A549 (cell line): ENCODE data around the gene KCNJ10. TPM values are rescaled to one million over a fixed set of nuclear protein-coding genes. Genes with fewer than 3 reads are reported as not detected.
A peak's percentile ranks its signal among the peaks of the same experiment; 100 is the strongest.

Source experiments
- ATAC-seq, 2 experiments: fragments of 200-7000 bp in 1 of 2; fragments of >200 bp in 1 of 2; cut with Nextera tagmentation in 1 of 2; cut with Tn5 transposase in 1 of 2; 3 replicates each; pipeline versions ENCODE4 v1.8.0 to v1.9.1; 2018 to 2020; ENCODE audit warnings: mild to moderate bottlenecking in 1 of 2, moderate library complexity in 1 of 2
- CTCF ChIA-PET: fragments of 300-600 bp; sonication (Branson Sonifier 250); formaldehyde crosslinking; extraction: SDS; loops from one replicate; lab custom pipeline; 2021; ENCODE audit warnings: antibody characterized with exemption, inconsistent platforms; lab: Yijun Ruan, JAX
- POLR2A ChIA-PET: fragments of 350-600 bp; formaldehyde crosslinking; extraction: SDS; loops from one replicate; lab custom pipeline; 2021; ENCODE audit warnings: antibody characterized with exemption, inconsistent platforms; lab: Yijun Ruan, JAX
- DNase-seq, 2 experiments: peaks; one replicate each; pipeline versions ENCODE4 v3.0.0 to v3.0.0-alpha.2; 2011 to 2016; ENCODE audit warnings: low read depth in 1 of 2, low spot score in 1 of 2
- FAIRE-seq: peaks from 2 replicates; lab custom pipeline; 2011; peaks lifted over from hg19 to GRCh38; lab: Jason Lieb, UNC
- H3K27ac ChIP-seq, 2 experiments: fragments of >200 bp; sonication (Bioruptor Twin); formaldehyde crosslinking; 3 replicates each; pipeline ENCODE4 v1.5.1; 2016 to 2017
- H3K4me1 ChIP-seq: fragments of >200 bp; sonication (Bioruptor Twin); formaldehyde crosslinking; 3 replicates; pipeline ENCODE4 v1.6.1; 2016
- H3K4me2 ChIP-seq: fragments of >200 bp; sonication (Bioruptor Twin); formaldehyde crosslinking; 3 replicates; pipeline ENCODE4 v1.6.1; 2016
- H3K4me3 ChIP-seq: fragments of >200 bp; sonication (Bioruptor Twin); formaldehyde crosslinking; 3 replicates; pipeline ENCODE4 v1.5.1; 2016
- H3K9me3 ChIP-seq: fragments of >200 bp; sonication (Bioruptor Twin); formaldehyde crosslinking; 3 replicates; pipeline ENCODE4 v1.6.1; 2016
- BCL3 ChIP-seq: fragments of >200 bp; sonication (Bioruptor Twin); formaldehyde crosslinking; IDR thresholded peaks from 3 replicates; pipeline ENCODE4 v1.6.1; 2016
- EHF ChIP-seq: fragments of 250-450 bp; sonication (Bioruptor Pico); IDR thresholded peaks from 2 replicates; pipeline ENCODE4 v1.5.0; 2020; ENCODE audit warnings: mild to moderate bottlenecking
- GATA3 ChIP-seq: IDR thresholded peaks from 2 replicates; pipeline ENCODE4 v1.6.1; 2012; ENCODE audit warnings: borderline replicate concordance
- HOXB5 ChIP-seq: fragments of 250-450 bp; sonication (Bioruptor Pico); IDR thresholded peaks from 2 replicates; pipeline ENCODE4 v1.5.0; 2020; ENCODE audit warnings: mild to moderate bottlenecking, moderate library complexity
- JUN ChIP-seq, 2 experiments: fragments of >200 bp; sonication (Bioruptor Twin); formaldehyde crosslinking; IDR thresholded peaks; 2 replicates in 1 of 2; 3 replicates in 1 of 2; pipeline ENCODE4 v1.6.1; 2016 to 2017
- KDM1A ChIP-seq: fragments of 200-600 bp; sonication (generic); IDR thresholded peaks from 2 replicates; pipeline ENCODE4 v1.6.1; 2016; ENCODE audit warnings: low read depth, mild to moderate bottlenecking
- MAFK ChIP-seq: fragments of 450-650 bp; IDR thresholded peaks from 2 replicates; pipeline ENCODE4 v1.6.1; 2014; ENCODE audit not compliant: partially characterized antibody
- MAX ChIP-seq: IDR thresholded peaks from 2 replicates; pipeline ENCODE4 v1.6.1; 2012
- MAZ ChIP-seq: fragments of 150-350 bp; IDR thresholded peaks from 2 replicates; pipeline ENCODE4 v1.6.1; 2014; ENCODE audit warnings: antibody characterized with exemption, low read depth, low read length, borderline replicate concordance
- MYC ChIP-seq: IDR thresholded peaks from 2 replicates; pipeline ENCODE4 v1.6.1; 2012; ENCODE audit warnings: mild to moderate bottlenecking, inconsistent platforms, low read length, improper control_type of control experiment, borderline replicate concordance
- PBX3 ChIP-seq: IDR thresholded peaks from 2 replicates; pipeline ENCODE4 v1.6.1; 2012
- PHF8 ChIP-seq: fragments of 200-600 bp; sonication (generic); IDR thresholded peaks from 2 replicates; pipeline ENCODE4 v1.6.1; 2016; ENCODE audit warnings: low read depth, mild to moderate bottlenecking, antibody characterized with exemption, moderate library complexity, borderline replicate concordance
- POLR2A ChIP-seq: IDR thresholded peaks from 2 replicates; pipeline ENCODE4 v1.6.1; 2012; ENCODE audit warnings: mild to moderate bottlenecking, low read length
- RFX5 ChIP-seq: fragments of 450-650 bp; IDR thresholded peaks from 2 replicates; pipeline ENCODE4 v1.7.1; 2014; ENCODE audit warnings: antibody characterized with exemption, mild to moderate bottlenecking, moderate library complexity
- RNF2 ChIP-seq: fragments of 200-600 bp; sonication (generic); IDR thresholded peaks from 2 replicates; pipeline ENCODE4 v1.6.1; 2016; ENCODE audit warnings: low read depth, mild to moderate bottlenecking, antibody characterized with exemption, moderate library complexity, borderline replicate concordance
- SREBF2 ChIP-seq: fragments of 450-650 bp; IDR thresholded peaks from 2 replicates; pipeline ENCODE4 v1.6.1; 2014; ENCODE audit warnings: mild to moderate bottlenecking, moderate library complexity
- TP53 ChIP-seq: fragments of 250-450 bp; sonication (Bioruptor Pico); IDR thresholded peaks from 2 replicates; pipeline ENCODE4 v1.5.0; 2021; ENCODE audit warnings: mild to moderate bottlenecking, moderate library complexity
- ZFP36 ChIP-seq: fragments of 450-650 bp; IDR thresholded peaks from 2 replicates; pipeline ENCODE4 v1.6.1; 2014; ENCODE audit warnings: borderline replicate concordance; ENCODE audit not compliant: partially characterized antibody
- ZSCAN20 ChIP-seq: fragments of 250-450 bp; sonication (Bioruptor Pico); IDR thresholded peaks from 2 replicates; pipeline ENCODE4 v1.8.0; 2022; ENCODE audit warnings: mild to moderate bottlenecking, moderate library complexity
- WGBS: methylation state at CpG from one replicate; pipeline ENCODE4 v1.1.6; 2017; ENCODE audit errors: missing lambda C conversion rate; 5-methylcytosine and 5-hydroxymethylcytosine counted together
- polyA plus RNA-seq, 4 experiments: library from polyadenylated mRNA; depleted of rRNA in 3 of 4; stranded (reverse); fragments of >200 nt; fragmentation: RNase III in 1 of 4; extraction: RNeasy Plus Mini Kit Qiagen cat#74134 plus additional on column Dnase treatment in 1 of 4; gene quantifications; 2 replicates in 3 of 4; 3 replicates in 1 of 4; pipeline ENCODE4 v1.2.3, GENCODE V29; 2011 to 2017

Gene KCNJ10
- polyA plus RNA-seq, 2 of the 4 experiments (the other 2 are of a cell fraction) = 0.05 TPM; not detected in 1

GRCh38 chr1:160043543-160043942 is 26.4 kb downstream of the KCNJ10 start (continued):
- TF ChIP-seq BCL3 = no peak
- no peak for TF ChIP-seq ZSCAN20
- TF ChIP-seq, all 56 proteins: peak for 0

- no peak overlapping the region for H3K4me3 ChIP-seq
- no peak for TF ChIP-seq ZFP36
- TF ChIP-seq KDM1A = no peak
- no peak for TF ChIP-seq TP53 (CRISPR knock-in tag)
- TF ChIP-seq RNF2 = no peak
- TF ChIP-seq PBX3 = no peak
- TF ChIP-seq, all 56 proteins: peak for 0
- WGBS = 58% methylated on average over 1 of the region's 1 CpG
- FAIRE-seq (no peak), ATAC-seq (no peak), DNase-seq (no peak)
- POLR2A ChIA-PET = no interaction called here
- CTCF ChIA-PET = interaction anchor here (0.6 to 15.0 kb wide), 5 partner anchors 9 to 242 kb away, joined by 3 to 258 read pairs (median 4); partner anchors contain the start of genes KCNJ9 and PIGM
- Histone ChIP-seq H3K4me1 (no peaks in the 10 kb centered on the region), H3K27ac (no peak overlapping the region), H3K9me3 (no peaks in the 10 kb centered on the region), H3K4me2 (no peak overlapping the region)
These were observed 29.5 kb downstream of the KCNJ10 start for GRCh38 chr1:160040476-160040875.

GRCh38 chr1:160032165-160032820 is 37.7 kb downstream of the KCNJ10 start:
- ChIA-PET CTCF (interaction anchor here (0.8 to 4.6 kb wide), 8 partner anchors 9 to 259 kb away, joined by 3 to 35 read pairs (median 4); no protein-coding TSS in a partner anchor), POLR2A (interaction anchor here (0.6 to 2.6 kb wide), 2 partner anchors 11 to 107 kb away, joined by 3 to 7 read pairs; partner anchors contain the start of gene TAGLN2)
- ATAC-seq (peak; percentile 64 to 73), DNase-seq (peak in 1 of 2 experiments; percentile 55)
- no peaks in the 10 kb centered on the region for H3K9me3 ChIP-seq
- TF ChIP-seq SREBF2 (no peak), PHF8 (0 out of 2 replicates have a peak, but pooled peaks have one; percentile 24)
- TF ChIP-seq, all 56 proteins: peak for 1
- 1% methylated on average over 18 of the region's 18 CpGs for whole genome bisulfite sequencing
- Histone ChIP-seq H3K4me3 (peak overlapping the region; percentile 95), H3K4me2 (peak overlapping the region; percentile 95), H3K27ac (peak overlapping the region; percentile 83 to 84), H3K4me1 (peaks cover 12% of the 10 kb centered on the region)
- FAIRE-seq = no peak

GRCh38 chr1:160031365-160032164 is 38.4 kb downstream of the KCNJ10 start, which contains the start of gene PIGM:
Gene PIGM (minus strand): TSS chr1:160031990. CDS start chr1:160031739, 251 bp downstream.
- under 1% methylated on average over 59 of the region's 60 CpGs for WGBS
- ATAC-seq (peak; percentile 96 to 98), DNase-seq (peak; percentile 91 to 96), FAIRE-seq (peak; percentile 74)
- H3K9me3 ChIP-seq = no peaks in the 10 kb centered on the region
- H3K4me1 ChIP-seq = peaks cover 12% of the 10 kb centered on the region
- CTCF ChIA-PET = interaction anchor here (0.7 to 4.6 kb wide), 10 partner anchors 9 to 673 kb away, joined by 3 to 35 read pairs (median 4); no protein-coding TSS in a partner anchor
- H3K4me3 ChIP-seq = peak within 1 kb of the TSS; percentile 95
- peak within 1 kb of the TSS; percentile 95 for H3K4me2 ChIP-seq
- peak within 1 kb of the TSS; percentile 83 to 84 for H3K27ac ChIP-seq
- POLR2A ChIA-PET = interaction anchor here (0.6 to 2.6 kb wide), 2 partner anchors 11 to 106 kb away, joined by 3 to 7 read pairs; partner anchors contain the start of gene TAGLN2
- no peak for TF ChIP-seq MAFK
- TF ChIP-seq HOXB5 (CRISPR knock-in tag) = 0 out of 2 replicates have a peak, but pooled peaks have one; percentile 18
- TF ChIP-seq POLR2A = peak; percentile 48
- TF ChIP-seq MAX = peak; percentile 63
- no peak; the same call in 1 of the 2 replicates for TF ChIP-seq EHF
- no peak for TF ChIP-seq MYC
- peak; percentile 15; the same call in 1 of the 2 replicates for TF ChIP-seq MAZ
- TF ChIP-seq RFX5 = 0 out of 2 replicates have a peak, but pooled peaks have one; percentile 46
- TF ChIP-seq GATA3 = 0 out of 2 replicates have a peak, but pooled peaks have one; percentile 12
- TF ChIP-seq PBX3 = peak; percentile 55; the same call in 1 of the 2 replicates
- peak; percentile 48 to 63; a peak in 4 of 5 replicates for TF ChIP-seq JUN (IDR thresholded peaks at IDR 0.05)
- TF ChIP-seq BCL3 = 0 out of 3 replicates have a peak, but pooled peaks have one; percentile 35
